DOHH2 (cell line): Measurements from ENCODE around the gene FRMPD4.

Source experiments
- H3F3A ChIP-seq: fragments of 200-600 bp; sonication (generic), shearing (Covaris generic); 2 replicates; pipeline ENCODE4 v1.6.0; 2016; ENCODE audit warnings: antibody characterized with exemption, mild to moderate bottlenecking; ENCODE audit not compliant: control insufficient read depth, insufficient read depth
- H3K27ac ChIP-seq: fragments of 200-600 bp; sonication (generic); 2 replicates; pipeline ENCODE4 v1.5.1; 2014; ENCODE audit warnings: low read depth, mild to moderate bottlenecking, low read length, moderate library complexity
- H3K27me3 ChIP-seq: fragments of 200-600 bp; sonication (generic); 2 replicates; pipeline ENCODE4 v1.6.1; 2014; ENCODE audit warnings: mild to moderate bottlenecking, low read length, mixed read lengths; ENCODE audit not compliant: control insufficient read depth
- H3K36me3 ChIP-seq: fragments of 200-600 bp; sonication (generic); 2 replicates; pipeline ENCODE4 v1.6.1; 2014; ENCODE audit warnings: mild to moderate bottlenecking, low read length, moderate library complexity, mixed read lengths; ENCODE audit not compliant: control insufficient read depth
- H3K4me1 ChIP-seq: fragments of 200-600 bp; sonication (generic); 2 replicates; pipeline ENCODE4 v1.6.1; 2014; ENCODE audit warnings: mild to moderate bottlenecking, low read length, mixed read lengths; ENCODE audit not compliant: control insufficient read depth
- H3K4me2 ChIP-seq: fragments of 200-600 bp; sonication (generic); 2 replicates; pipeline ENCODE4 v1.6.0; 2014; ENCODE audit warnings: mild to moderate bottlenecking, low read length, moderate library complexity
- H3K4me3 ChIP-seq: fragments of 200-600 bp; sonication (generic); 2 replicates; pipeline ENCODE4 v1.5.1; 2014; ENCODE audit warnings: mild to moderate bottlenecking, low read length, mixed read lengths
- H3K79me2 ChIP-seq: fragments of 200-600 bp; sonication (generic); 2 replicates; pipeline ENCODE4 v1.6.1; 2014; ENCODE audit warnings: mild to moderate bottlenecking, low read length, mixed read lengths; ENCODE audit not compliant: control insufficient read depth
- H3K9me2 ChIP-seq: fragments of 200-600 bp; sonication (generic); replicated peaks from 2 replicates; pipeline ENCODE4 v1.6.1; 2014; ENCODE audit warnings: mild to moderate bottlenecking, low read length, mixed read lengths; ENCODE audit not compliant: control insufficient read depth
- H3K9me3 ChIP-seq: fragments of 200-600 bp; sonication (generic); 2 replicates; pipeline ENCODE4 v1.6.1; 2014; ENCODE audit warnings: antibody characterized with exemption, low read length, mixed read lengths; ENCODE audit not compliant: control insufficient read depth, insufficient read depth
- H4K20me1 ChIP-seq: fragments of 200-600 bp; sonication (generic); 2 replicates; pipeline ENCODE4 v1.6.0; 2014; ENCODE audit warnings: low read depth, mild to moderate bottlenecking, antibody characterized with exemption, low read length, moderate library complexity; ENCODE audit not compliant: control insufficient read depth, insufficient read depth
- CTCF ChIP-seq: fragments of 200-600 bp; sonication (generic); IDR thresholded peaks from one replicate; pipeline ENCODE4 v1.5.1; 2014; ENCODE audit warnings: antibody characterized with exemption, mild to moderate bottlenecking, low read depth, low read length; ENCODE audit not compliant: poor library complexity, severe bottlenecking
- EZH2phosphoT487 ChIP-seq: fragments of 200-600 bp; sonication (generic); IDR thresholded peaks from 2 replicates; pipeline ENCODE4 v1.6.1; 2017; ENCODE audit warnings: borderline replicate concordance, mild to moderate bottlenecking, antibody characterized with exemption, low read length, moderate library complexity, mixed read lengths

Gene FRMPD4

DNA sequence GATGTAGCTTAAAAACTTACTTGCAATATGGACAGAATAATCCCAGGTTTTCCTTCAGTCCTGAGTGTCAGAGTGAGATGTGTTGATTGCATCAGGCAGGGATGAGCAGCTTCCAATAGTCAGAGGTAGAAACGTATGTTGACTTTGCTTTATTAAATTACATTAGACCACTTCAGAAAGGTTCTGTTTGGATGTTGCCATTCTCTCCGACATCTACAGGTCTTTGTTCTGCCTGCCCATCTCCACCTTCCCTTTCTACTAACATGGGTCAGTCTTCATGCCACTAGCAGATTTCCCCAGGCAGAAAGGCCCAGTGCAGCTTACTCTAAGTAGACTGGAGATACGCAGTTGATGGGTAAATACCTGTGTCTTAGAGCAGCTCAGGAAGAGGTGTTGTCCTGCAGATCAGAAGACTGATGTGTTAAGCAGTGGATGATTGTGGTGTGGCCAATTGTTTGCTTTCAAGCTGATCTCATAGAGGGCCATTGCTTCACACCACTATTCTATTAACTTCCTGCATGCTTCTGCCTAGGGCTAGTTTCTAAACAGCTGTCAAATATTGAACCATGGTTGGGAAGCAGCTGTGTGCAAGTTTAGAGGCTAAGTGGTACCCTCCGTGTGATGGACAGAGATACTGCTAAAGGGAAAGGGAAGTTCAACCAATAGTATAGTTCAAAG lies 1.8 kb downstream of the FRMPD4 start:
- TF ChIP-seq EZH2phosphoT487 (no peak), CTCF (no peak)
- no peak overlapping the region for H3K4me3 ChIP-seq
- H3K9me2 ChIP-seq: no peaks in the 10 kb centered on the region

DNA sequence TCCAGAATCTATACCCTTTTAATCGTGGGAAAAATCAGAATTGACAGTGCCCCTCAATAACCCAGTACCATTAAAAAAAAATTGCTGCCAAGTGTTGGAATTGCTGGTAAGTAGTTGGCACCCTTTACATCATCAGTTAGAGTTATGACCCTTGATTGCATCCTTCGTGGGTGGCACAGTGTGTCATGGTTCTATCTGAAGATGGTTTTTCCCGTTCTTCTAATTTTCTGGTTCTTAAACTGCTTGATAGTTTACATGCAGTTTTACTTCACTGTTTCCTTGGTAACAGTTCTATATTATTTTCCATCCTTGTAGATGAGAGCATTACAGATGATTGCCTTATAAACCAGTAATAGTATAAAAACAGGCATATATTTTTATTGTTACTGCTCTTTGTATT lies 3.2 kb downstream of the FRMPD4 start:
- Histone ChIP-seq H4K20me1 (no peaks in the 10 kb centered on the region), H3K36me3 (no peaks in the 10 kb centered on the region), H3K79me2 (no peaks in the 10 kb centered on the region), H3K9me3 (no peaks in the 10 kb centered on the region), H3K27ac (no peak overlapping the region), H3K27me3 (no peaks in the 10 kb centered on the region), H3K4me3 (no peak overlapping the region), H3K4me2 (no peak overlapping the region), H3F3A (no peaks in the 10 kb centered on the region), H3K4me1 (no peaks in the 10 kb centered on the region), H3K9me2 (no peaks in the 10 kb centered on the region)
- TF ChIP-seq CTCF: no peak
- no peak for TF ChIP-seq EZH2phosphoT487

More for the DNA sequence above, 1.8 kb downstream of the FRMPD4 start:
- no peaks in the 10 kb centered on the region for H3K27me3 ChIP-seq
- no peaks in the 10 kb centered on the region for H4K20me1 ChIP-seq
- no peaks in the 10 kb centered on the region for H3K79me2 ChIP-seq
- H3K36me3 ChIP-seq: no peaks in the 10 kb centered on the region
- no peaks in the 10 kb centered on the region for H3F3A ChIP-seq
- no peak overlapping the region for H3K4me2 ChIP-seq
- H3K4me1 ChIP-seq: no peaks in the 10 kb centered on the region
- no peaks in the 10 kb centered on the region for H3K9me3 ChIP-seq
- H3K27ac ChIP-seq: no peak overlapping the region

DNA sequence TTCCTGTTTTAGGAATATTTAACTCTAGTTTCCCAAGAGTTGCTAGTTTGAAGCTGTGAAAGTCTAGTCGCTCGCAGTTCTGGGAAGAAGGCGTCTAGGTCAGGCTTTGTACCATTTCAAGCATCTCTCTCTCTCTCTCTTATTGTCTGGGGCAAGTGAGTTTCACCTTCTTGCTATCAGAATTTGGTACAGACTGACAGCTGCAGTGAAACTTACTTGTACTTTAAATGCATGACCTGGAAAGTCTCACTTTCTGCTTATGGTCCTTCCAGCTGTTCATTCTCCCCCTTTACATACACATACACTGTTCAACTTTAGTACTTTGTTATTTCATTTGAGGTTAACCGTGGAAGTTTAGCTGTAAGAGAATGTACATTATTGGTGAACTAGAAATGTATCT lies 4.4 kb downstream of the FRMPD4 start:
- no peaks in the 10 kb centered on the region for H3K9me2 ChIP-seq
- H3K4me3 ChIP-seq: no peak overlapping the region
- no peaks in the 10 kb centered on the region for H3F3A ChIP-seq
- H3K9me3 ChIP-seq: no peaks in the 10 kb centered on the region
- H3K27me3 ChIP-seq: no peaks in the 10 kb centered on the region
- TF ChIP-seq EZH2phosphoT487 (no peak), CTCF (no peak)
- no peaks in the 10 kb centered on the region for H3K79me2 ChIP-seq
- no peak overlapping the region for H3K27ac ChIP-seq
- H3K4me2 ChIP-seq: no peak overlapping the region
- H3K4me1 ChIP-seq: no peaks in the 10 kb centered on the region
- no peaks in the 10 kb centered on the region for H3K36me3 ChIP-seq
- H4K20me1 ChIP-seq: no peaks in the 10 kb centered on the region
